ENCODE data around the gene HS1BP3.
A peak's percentile ranks its signal among the peaks of the same experiment; 100 is the strongest.

GRCh38 chr2:20617892-20618467, 32.9 kb downstream of the HS1BP3 start:
- TF ChIP-seq CTCF (IDR thresholded peaks at IDR 0.05) (peak; percentile 27 to 88 (median 54)), POLR2A (IDR thresholded peaks at IDR 0.05) (peak; percentile 28 to 49)
